Nephron (organoid): ENCODE measurements around the gene OR2L3.

Source experiments
- H3K27ac Mint-ChIP-seq, 3 experiments: 2 replicates each; pipeline ENCODE4 v1.8.0; 2020; ENCODE audit warnings: mixed read lengths in 3 of 3, mild to moderate bottlenecking in 2 of 3, moderate library complexity in 1 of 3
- H3K27me3 Mint-ChIP-seq: 2 replicates; pipeline ENCODE4 v1.8.0; 2021; ENCODE audit warnings: low read depth, mild to moderate bottlenecking, moderate library complexity, mixed read lengths
- H3K36me3 Mint-ChIP-seq: 2 replicates; pipeline ENCODE4 v1.8.0; 2020; ENCODE audit warnings: low read depth, mixed read lengths
- H3K4me1 Mint-ChIP-seq: 2 replicates; pipeline ENCODE4 v1.8.0; 2020; ENCODE audit warnings: mixed read lengths
- H3K4me3 Mint-ChIP-seq, 3 experiments: 2 replicates each; pipeline ENCODE4 v1.8.0; 2020; ENCODE audit warnings: mild to moderate bottlenecking in 3 of 3, mixed read lengths in 3 of 3, moderate library complexity in 2 of 3
- H3K9me3 Mint-ChIP-seq: 2 replicates; pipeline ENCODE4 v1.8.0; 2020; ENCODE audit warnings: mixed read lengths
- CTCF ChIP-seq, 3 experiments: fragments of 200-600 bp; sonication (generic); IDR thresholded peaks; one replicate each; pipeline ENCODE4 v1.5.0; 2021; ENCODE audit warnings: antibody characterized with exemption in 3 of 3; ENCODE audit not compliant: unreplicated experiment in 3 of 3

OR2L3 gene

GRCh38 chr1:248046536-248046935 lies at the start of gene OR2L3:
OR2L3 (plus strand) TSS chr1:248046836; CDS start chr1:248060682, 13,846 bp downstream.
- no peak within 1 kb of the TSS for H3K4me3 Mint-ChIP-seq
- H3K36me3 Mint-ChIP-seq, result peaks cover 3% of the 10 kb centered on the region
- peaks cover 42% of the 10 kb centered on the region for H3K9me3 Mint-ChIP-seq
- H3K27me3 Mint-ChIP-seq, result no peaks in the 10 kb centered on the region
- H3K27ac Mint-ChIP-seq, result no peak within 1 kb of the TSS
- TF ChIP-seq CTCF (IDR thresholded peaks at IDR 0.05; ENCODE audit: unreplicated experiment in 3 of 3), result no peak
- no peaks in the 10 kb centered on the region for H3K4me1 Mint-ChIP-seq

- Mint-ChIP-seq H3K9me3 (peaks cover 33% of the 10 kb centered on the region), H3K4me1 (no peaks in the 10 kb centered on the region), H3K36me3 (no peaks in the 10 kb centered on the region), H3K4me3 (no peak overlapping the region), H3K27me3 (no peaks in the 10 kb centered on the region), H3K27ac (no peak overlapping the region)
- TF ChIP-seq CTCF (IDR thresholded peaks at IDR 0.05; ENCODE audit: unreplicated experiment in 3 of 3), result no peak
Measured at GRCh38 chr1:247998811-247999210, 47.8 kb upstream of the OR2L3 start.

- TF ChIP-seq CTCF (IDR thresholded peaks at IDR 0.05; ENCODE audit: unreplicated experiment in 3 of 3), result no peak
- Mint-ChIP-seq H3K27ac (no peak overlapping the region), H3K9me3 (peaks cover 27% of the 10 kb centered on the region), H3K27me3 (no peaks in the 10 kb centered on the region), H3K36me3 (no peaks in the 10 kb centered on the region), H3K4me1 (no peaks in the 10 kb centered on the region), H3K4me3 (no peak overlapping the region)
Measured at GRCh38 chr1:248000169-248000568, 46.5 kb upstream of the OR2L3 start.

GRCh38 chr1:248007778-248008177 lies 38.9 kb upstream of the OR2L3 start:
- H3K4me1 Mint-ChIP-seq, result no peaks in the 10 kb centered on the region
- TF ChIP-seq CTCF (IDR thresholded peaks at IDR 0.05; ENCODE audit: unreplicated experiment in 3 of 3), result no peak
- no peaks in the 10 kb centered on the region for H3K27me3 Mint-ChIP-seq
- no peak overlapping the region for H3K4me3 Mint-ChIP-seq
- H3K36me3 Mint-ChIP-seq, result no peaks in the 10 kb centered on the region
- no peak overlapping the region for H3K27ac Mint-ChIP-seq
- peaks cover 65% of the 10 kb centered on the region for H3K9me3 Mint-ChIP-seq

- H3K9me3 Mint-ChIP-seq, result peaks cover 54% of the 10 kb centered on the region
- no peak overlapping the region for H3K27ac Mint-ChIP-seq
- H3K36me3 Mint-ChIP-seq, result no peaks in the 10 kb centered on the region
- no peak for TF ChIP-seq CTCF (IDR thresholded peaks at IDR 0.05; ENCODE audit: unreplicated experiment in 3 of 3)
- H3K4me3 Mint-ChIP-seq, result no peak overlapping the region
- no peaks in the 10 kb centered on the region for H3K4me1 Mint-ChIP-seq
- no peaks in the 10 kb centered on the region for H3K27me3 Mint-ChIP-seq
Measured at GRCh38 chr1:248009681-248010080, 37.0 kb upstream of the OR2L3 start.

GRCh38 chr1:248013229-248013710 lies 33.4 kb upstream of the OR2L3 start, which contains the start of gene OR2L5:
OR2L5 (plus strand) TSS chr1:248013660; CDS start chr1:248021948, 8,288 bp downstream.
- Mint-ChIP-seq H3K36me3 (no peaks in the 10 kb centered on the region), H3K9me3 (peaks cover 49% of the 10 kb centered on the region), H3K27ac (no peak within 1 kb of the TSS), H3K4me3 (no peak within 1 kb of the TSS), H3K4me1 (no peaks in the 10 kb centered on the region), H3K27me3 (no peaks in the 10 kb centered on the region)
- no peak for TF ChIP-seq CTCF (IDR thresholded peaks at IDR 0.05; ENCODE audit: unreplicated experiment in 3 of 3)
